Myocyte (in vitro differentiated cells): ENCODE data around the gene DPM3. TPM values are rescaled to one million over a fixed set of nuclear protein-coding genes. Genes with fewer than 3 reads are reported as not detected.
"Not testable (repeated sequence)": the region's sequence is repeated elsewhere in the genome, so short reads cannot be mapped to it uniquely, and the experiment has no call there.

ENCODE experiments used
- DNase-seq: peaks from one replicate; pipeline ENCODE4 v3.0.0-alpha.2; 2012; ENCODE audit warnings: low read depth
- total RNA-seq: library from RNA; depleted of rRNA; stranded (reverse); fragments of >200 nt; gene quantifications from 2 replicates; pipeline ENCODE4 v1.2.3, GENCODE V29; 2014

DPM3 gene
- total RNA-seq, 1 donor from 2014 or later: 90.0 TPM

DNA sequence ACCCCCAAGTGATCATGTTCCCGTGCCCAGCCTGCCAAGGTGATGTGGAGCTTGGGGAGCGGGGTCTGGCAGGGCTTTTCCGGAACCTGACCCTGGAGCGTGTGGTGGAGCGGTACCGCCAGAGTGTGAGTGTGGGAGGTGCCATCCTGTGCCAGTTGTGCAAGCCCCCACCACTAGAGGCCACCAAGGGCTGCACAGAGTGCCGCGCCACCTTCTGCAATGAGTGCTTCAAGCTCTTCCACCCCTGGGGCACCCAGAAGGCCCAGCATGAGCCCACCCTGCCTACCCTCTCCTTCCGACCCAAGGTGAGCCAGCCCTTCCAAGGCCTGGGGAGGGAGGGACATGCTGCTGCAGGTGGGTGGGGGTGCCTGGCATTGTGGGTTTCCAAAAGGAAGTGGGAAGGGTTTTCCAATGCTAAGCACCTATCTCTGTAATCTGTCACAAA, 35.6 kb upstream of the DPM3 start:
- no peak for DNase-seq

DNA sequence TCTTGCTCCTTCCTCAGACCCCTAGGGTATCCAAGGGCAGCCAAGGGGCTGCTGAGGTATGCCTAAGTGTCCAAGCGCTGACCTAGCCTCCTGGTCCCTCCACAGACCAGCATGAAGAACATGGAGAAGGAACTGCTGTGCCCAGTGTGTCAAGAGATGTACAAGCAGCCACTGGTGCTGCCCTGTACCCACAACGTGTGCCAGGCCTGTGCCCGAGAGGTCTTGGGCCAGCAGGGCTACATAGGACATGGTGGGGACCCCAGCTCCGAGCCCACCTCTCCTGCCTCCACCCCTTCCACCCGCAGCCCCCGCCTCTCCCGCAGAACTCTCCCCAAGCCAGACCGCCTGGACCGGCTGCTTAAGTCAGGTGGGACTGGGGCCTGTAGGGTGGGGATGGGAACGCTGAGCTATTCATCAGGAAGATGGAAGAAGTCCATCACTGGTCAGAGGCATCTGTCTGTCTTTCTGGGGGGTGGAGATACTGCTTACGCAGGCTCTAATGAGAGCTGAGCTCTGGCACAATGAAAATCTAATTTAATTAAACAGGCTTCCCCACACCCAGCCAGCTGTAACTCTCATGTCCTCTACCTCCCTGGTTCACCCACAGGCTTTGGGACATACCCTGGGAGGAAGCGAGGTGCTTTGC, 35.1 kb upstream of the DPM3 start:
- DNase-seq: no peak

DNA sequence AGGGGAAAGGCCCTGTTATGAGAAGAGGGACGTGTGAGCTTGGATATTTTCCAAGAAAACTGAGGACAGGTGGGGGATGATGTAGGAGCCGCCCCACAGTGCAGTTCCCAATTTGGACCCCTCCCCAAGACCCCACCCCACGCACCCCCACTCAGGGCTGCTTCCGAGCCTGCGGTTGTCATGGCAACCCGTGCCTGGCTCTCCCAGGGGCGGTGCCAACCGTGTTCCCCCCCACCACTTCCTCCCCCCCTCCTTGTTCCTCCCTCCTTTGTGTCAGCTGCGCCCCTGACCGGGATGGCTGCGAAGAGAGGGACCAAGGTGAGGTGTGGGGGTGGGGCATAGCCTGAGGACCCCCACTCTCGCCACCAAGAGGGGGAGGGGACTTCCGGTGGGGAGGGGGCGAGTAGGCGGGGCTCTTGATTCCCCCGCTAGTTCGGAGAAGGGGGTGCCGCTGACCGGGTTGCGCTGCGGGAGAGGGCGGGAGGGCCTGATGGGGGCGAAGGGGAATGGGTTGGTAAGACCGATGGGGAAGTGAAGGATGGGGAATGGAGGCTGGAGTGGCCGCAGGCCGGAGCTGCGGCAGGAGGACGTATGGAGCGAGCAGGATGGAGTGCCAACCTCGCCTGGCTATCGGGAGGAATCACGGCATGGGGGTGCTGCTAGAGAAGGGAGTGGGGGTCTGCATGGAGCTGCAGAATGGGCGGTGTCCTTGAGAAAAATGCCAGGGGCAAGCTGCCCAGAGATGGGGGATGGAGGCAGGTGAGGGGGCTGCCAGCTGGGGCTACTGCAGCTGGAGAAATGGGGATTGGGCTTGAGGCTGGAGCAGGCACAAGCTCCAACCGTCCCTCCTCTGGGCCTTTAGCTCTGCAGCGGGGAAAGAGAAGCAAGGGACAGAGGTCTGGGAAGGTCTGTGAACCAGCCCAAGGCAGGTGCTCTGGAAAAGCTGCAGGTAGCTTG, 34.3 kb upstream of the DPM3 start:
- no peak for DNase-seq

DNA sequence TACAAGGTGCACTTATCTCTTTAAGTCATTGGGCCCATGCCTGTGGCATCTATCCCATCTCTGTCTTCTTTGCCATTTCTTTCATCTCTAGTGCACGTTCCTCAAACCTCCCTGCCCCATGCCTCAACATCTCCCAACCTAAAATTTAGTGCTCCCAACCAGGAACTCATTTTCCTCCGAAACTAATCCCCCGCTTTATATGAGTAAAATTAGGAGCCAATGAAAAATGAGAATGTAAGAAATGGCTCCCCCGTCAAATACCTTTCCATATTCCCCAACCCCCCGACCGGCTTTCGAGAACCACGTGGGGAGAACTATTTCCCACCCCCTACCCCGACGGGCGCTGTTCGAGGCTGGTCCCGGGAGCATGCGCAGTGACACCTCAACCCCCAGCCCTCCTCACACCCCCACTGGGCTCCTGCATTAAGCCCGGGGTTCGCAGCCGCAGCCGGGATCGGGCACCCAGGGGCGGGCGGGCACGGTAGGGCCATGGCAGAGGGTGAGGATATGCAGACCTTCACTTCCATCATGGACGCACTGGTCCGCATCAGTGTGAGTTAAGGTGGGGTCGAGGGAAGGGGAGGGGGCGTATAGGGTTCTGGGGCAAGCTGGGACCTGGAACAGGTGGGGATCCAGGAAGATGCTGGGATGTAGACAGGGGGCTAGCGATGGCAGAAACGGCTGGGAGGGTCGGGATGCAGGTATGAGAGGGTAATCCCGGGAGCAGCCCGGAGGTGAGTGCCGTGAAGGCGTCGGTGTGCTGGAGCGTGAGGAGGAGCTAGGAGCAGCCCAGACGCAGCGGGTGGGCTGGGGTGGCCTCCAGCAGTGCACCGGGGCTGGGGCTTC, 33.4 kb upstream of the DPM3 start, which contains the start of gene TRIM46:
TRIM46 (plus strand) TSS at position 372 of the 846 bp plus-strand sequence; CDS start at position 490, 118 bp downstream.
- DNase-seq: no peak

DNA sequence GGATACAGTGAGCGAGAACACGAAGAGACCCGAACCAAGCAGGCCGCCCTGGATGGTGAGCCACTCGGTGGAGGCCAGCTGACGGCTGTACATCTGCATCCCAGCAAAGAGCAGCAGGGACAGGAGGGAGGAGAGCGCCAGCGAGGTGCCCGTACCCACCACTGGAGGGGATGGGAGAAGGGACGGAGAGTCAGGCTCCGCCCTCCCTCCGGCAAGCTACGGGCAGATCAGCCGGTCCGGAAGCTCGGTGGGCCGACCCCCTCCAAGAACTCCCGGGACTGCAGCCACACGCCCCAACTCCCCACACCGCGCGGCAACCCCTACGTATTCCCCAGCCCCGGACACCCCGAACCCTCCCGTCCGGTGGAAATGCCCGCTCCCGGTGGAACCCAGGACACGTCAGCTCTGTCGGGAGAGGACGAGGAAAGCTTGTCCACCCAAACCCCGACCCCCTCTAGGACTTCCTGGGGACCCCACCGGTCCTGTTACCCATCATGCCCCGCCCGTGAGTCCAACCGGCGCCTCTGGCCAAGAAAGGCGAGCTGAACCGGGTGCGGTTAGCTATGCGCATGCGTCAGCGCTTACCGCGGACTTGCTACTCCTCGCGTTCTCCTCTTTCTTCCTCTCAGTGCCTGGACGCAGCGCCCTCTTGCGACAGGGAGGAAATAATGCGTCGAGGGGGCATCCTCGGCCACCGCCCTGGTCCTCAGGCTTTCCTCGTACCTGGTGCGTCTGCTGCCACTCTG, 32.6 kb upstream of the DPM3 start, which contains the start of gene KRTCAP2:
KRTCAP2 (minus strand) TSS at position 573 of the 746 bp plus-strand sequence; CDS start at position 493, 80 bp downstream.
- peak; percentile 97 for DNase-seq

DNA sequence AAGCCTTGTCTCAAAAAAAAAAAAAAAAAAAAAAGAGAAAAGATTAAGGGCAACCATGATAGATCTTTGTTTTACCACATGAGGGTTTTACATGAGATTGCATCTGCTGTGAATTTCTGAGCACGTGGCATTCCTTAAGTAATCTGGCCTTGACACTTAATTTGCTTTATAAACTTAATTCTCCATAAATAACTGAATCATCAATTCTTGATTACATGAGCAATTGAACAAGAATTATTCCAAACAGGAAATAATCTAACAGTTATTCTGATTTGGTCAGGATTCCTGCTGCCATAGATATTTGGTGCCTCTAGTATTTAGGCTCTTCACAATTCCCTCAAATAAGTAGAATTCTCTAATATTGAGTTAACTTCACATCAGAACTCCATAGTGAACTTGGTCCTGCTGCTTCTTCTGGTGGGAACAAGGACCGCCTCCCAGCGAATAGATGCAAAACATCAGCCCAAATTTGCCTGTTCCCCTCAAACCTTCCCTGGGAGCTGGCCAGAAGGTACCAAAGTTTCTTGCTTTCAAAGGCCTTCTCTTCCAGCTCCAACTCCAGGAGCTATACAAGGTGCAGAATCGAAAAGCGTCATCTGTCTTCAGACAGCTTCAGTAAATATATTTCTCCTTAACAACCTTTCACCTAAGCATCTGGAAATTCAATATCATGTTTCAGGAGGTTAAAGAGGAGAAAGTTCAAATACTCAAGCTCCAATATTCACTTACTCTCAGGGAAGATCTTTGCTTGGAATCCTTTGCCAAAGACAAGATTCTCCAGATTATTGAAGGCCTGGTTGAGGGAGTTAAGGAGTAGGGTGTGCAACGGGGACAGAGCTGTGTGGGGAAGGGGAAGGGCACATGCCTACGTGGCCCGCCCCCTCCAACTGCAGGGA, 31.8 kb upstream of the DPM3 start:
- DNase-seq: no peak

DNA sequence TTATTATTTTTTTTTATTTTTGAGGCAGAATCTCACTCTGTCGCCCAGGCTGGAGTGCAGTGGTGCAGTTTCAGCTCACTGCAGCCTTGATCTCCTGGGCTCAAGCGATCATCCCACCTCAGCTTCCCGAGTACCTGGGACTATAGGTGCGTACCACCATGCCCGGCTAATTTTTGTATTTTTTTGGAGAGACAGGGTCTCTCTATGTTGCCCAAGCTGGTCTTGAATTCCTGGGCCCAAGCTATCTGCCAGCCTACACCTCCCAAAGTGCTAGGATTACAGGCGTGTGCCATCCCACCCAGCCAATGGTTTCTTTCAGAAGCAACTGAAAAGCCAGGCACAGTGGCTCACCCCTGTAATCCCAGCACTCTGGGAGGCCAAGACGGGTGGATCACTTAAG, 30.5 kb upstream of the DPM3 start:
- no peak for DNase-seq

DNA sequence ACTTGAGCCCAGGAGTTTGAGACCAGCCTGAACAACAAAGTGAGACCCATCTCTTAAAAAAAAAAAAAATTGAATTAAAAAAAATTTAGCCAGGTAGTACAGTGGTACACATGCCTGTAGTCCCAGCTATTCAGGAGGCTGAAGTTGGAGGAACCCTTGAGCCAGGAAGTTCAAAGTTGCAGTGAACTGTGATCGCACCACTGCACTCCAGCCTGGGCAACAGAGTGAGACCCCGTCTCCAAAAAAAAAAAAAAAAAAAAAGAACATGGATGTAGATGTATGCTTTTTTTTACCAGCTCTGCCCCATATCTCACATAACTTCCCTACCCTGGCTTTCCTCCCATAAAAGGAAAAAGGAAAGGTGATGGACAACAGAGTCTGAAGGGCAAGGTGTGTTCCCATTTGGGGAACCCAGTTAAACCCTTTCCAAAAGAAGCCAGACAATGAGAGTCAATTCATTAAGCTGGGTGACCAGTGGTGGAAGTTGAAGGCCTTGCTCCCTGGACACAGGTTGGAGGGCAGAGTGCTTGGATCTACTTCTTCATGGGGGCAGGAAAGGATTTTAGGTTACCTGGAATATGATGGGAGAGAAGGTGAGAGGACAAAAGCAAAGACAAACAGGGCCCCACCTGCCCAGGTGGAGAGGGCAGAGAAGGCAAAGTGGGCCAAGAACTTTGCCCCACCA, 29.9 kb upstream of the DPM3 start:
- no peak for DNase-seq

DNA sequence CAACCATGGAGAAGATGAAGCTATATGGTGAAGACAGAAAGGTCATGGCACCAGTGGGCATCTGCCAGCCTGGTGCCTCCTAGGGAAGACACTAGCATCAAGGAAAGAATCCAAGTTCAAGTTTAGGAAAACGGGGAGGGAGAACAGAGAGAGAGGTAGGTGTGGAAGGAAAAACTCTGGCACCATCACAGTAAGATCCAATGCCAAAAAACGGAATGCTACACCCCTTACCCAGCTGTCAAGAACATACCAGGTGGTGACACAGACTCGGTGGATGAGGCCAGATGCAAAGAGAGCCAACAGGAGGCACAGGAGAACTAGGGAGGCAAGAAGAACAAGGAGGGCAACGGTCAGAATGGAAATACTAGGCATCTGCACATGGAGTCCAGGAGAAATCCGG, 29.2 kb upstream of the DPM3 start:
- DNase-seq: no peak

DNA sequence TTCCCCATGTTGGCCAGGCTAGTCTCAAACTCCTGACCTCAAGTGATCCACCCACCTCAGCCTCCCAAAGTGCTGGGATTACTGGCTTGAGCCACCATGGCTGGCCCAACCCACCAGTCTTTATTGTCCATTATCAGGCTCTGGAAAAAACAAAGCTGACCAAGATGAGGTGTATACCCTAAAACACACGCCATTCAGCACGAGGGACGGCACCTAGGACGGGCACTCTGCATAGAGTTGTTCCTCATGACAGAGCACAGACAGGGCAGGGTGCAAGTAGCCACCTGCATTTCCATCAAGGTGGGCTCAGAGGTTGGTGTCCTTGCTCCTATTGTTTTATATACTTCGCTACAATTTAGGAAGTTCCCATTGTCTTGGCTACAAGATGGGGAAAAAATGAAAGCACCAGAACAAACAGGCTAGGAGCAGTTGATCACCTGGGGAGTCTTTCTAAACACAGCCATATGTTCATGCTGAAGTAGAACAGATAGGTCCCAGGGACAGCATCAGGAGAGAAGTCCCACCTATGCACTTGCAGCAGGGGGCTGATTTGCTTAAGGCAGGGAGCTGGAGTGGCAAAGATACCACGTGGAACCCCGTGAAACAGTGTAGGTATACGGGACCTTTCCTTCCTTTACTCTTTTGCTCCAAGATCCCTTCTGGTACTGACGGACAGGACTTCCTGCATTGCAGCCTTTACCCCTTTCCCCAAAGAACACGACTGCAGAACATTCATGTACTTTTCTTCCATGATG, 28.3 kb upstream of the DPM3 start:
- DNase-seq: no peak

DNA sequence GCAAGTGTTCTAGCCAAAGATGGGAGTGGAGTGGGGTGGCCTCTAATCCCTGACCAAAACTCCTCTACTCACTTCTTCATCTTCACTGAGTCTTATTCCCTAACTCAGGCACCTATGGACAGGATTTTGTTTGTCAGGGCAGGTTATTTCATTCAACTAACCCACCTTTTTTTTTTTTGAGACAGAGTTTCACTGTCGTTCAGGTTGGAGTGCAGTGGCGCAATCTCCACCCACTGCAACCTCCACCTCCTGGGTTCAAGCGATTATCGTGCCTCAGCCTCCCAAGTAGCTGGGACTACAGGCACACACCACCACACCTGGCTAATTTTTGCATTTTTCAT, 27.7 kb upstream of the DPM3 start:
- DNase-seq: not testable (repeated sequence)

DNA sequence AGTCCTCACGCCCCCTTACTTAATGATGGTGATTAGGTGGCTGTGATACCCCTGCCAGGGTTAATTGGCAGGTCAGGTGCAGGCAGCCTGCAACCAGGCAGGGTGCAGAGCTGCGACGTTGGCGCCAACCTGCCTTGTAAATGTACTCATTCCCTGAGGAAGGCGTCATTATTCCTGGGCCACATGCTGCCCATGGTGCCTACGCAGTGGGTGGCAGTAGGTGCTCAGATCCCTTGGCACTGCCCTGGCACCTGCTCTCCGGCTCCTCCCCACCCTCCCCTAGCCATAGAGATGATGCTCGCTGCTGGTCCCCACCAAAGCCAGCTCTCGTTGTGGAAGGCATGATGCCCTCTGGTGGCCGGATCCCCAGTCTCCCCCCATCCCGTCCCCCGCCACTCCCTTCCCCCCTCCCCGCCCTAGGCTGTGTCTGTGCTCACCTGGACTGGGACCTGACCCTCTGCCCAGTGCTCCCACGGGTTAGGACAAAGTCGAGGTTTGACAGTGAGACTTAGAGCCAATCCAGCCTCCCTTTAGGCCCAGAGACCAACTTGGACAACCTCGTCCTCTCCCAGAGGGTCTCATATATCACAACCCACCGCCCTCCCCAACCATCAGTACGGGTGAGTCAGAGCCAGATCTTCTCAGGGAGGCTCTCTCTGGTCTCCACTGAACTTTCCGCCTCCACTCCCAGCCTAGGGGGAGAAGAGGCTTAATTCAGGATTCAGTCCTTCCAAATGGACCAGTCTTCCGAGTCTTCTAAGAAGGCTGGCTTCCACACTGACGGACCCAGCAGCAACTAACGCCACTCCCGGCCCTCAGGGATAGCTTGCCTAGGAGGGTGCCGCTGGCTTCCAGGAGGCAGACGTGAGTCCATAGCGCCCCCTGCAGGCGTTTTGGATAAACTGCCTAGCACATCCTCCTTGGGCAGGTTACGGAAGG, 27.1 kb upstream of the DPM3 start:
- peak; percentile 79 for DNase-seq

DNA sequence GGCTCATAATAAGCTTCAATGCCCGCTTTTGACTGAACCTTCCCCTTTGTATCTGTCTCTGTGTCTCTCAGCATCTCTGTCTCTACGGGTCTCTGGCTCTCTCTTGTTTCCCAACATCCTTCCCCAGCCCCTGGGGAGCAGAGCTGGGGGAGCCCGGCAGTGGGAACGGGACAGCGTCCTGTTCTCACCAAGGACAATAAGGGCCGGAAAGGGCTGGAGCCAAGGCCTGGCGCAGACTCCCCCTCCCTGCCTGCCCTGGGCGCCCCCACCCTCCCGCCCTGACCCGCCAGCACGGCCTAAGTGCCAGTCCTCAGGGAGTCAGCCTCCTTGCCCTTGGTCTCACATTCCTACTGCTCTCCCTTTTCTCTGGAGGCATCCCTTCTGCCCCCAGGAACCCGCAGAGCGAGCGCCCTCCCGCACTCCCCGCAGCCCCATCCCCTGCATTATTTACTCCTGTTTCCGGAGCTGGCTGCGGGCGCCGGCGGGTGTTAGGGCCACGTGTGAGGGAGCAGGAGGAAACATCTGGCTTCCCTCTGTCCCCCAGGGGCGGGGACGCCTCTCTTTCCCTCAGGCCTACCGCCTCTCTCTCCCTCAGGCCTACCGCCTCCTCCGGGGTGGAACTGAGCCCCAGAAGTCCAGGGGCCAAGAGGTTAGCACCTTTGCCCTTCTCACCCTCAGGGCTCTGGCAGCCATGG, 26.3 kb upstream of the DPM3 start:
- no peak for DNase-seq

DNA sequence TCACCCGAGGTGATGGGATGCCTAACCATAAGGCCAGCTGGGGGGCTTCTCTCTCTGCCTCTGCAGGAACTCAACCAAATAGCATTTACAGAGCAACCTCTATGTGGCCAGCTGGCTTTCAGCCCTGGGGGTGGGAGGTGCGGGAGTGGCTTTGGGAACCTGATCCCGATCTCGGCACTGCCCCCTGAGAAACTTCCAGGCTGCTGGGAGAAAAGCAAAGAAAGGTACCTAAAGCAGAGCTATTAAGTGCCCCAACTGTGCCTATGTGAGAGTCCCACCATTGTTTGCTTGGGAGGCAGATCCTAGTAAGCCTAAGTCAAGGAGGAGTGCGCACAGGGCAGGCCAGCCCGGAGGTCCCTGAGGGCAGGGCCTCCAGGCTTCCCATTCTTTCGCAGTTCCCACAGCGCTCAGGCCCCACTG, 25.7 kb upstream of the DPM3 start:
- no peak for DNase-seq

DNA sequence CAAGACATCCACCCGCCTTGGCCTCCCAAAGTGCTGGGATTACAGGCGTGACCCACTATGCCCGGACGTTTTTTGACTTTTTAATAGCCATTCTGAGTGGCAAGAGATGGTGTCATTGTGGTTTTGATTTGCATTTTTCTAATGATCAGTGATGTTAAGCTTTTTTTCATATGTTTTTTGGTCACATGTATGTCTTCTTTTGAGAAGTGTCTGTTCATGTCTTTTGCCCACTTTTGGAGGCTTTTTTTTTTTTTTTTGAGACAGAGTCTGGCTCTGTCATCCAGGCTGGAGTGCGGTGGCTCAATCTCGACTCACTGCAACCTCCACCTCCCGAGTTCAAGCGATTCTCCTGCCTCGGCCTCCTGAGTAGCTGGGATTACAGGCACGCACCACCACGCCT, 24.3 kb upstream of the DPM3 start:
- DNase-seq: not testable (repeated sequence)

DNA sequence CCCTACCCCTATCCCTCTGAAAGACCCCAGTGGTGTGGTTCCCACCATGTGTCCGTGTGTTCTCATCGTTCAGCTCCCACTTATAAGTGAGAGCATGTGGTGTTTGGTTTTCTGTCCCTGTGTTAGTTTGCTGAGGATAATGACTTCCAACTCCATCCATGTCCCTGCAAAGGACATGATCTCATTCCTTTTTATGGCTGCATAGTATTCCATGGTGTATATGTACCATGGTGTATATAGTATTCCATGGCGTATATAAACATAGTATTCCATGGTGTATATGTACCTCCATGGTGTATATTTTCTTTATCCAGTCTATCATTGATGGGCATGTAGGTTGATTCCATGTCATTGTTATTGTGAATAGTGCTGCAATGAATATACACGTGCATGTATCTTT, 23.5 kb upstream of the DPM3 start:
- DNase-seq: not testable (repeated sequence)
